A204.1 (cell line): ENCODE results near the gene PRDM11.

Experiments used
- FAIRE-seq: peaks from 2 replicates; lab custom pipeline; 2012; peaks lifted over from hg19 to GRCh38; lab: Jason Lieb, UNC

Gene PRDM11

DNA sequence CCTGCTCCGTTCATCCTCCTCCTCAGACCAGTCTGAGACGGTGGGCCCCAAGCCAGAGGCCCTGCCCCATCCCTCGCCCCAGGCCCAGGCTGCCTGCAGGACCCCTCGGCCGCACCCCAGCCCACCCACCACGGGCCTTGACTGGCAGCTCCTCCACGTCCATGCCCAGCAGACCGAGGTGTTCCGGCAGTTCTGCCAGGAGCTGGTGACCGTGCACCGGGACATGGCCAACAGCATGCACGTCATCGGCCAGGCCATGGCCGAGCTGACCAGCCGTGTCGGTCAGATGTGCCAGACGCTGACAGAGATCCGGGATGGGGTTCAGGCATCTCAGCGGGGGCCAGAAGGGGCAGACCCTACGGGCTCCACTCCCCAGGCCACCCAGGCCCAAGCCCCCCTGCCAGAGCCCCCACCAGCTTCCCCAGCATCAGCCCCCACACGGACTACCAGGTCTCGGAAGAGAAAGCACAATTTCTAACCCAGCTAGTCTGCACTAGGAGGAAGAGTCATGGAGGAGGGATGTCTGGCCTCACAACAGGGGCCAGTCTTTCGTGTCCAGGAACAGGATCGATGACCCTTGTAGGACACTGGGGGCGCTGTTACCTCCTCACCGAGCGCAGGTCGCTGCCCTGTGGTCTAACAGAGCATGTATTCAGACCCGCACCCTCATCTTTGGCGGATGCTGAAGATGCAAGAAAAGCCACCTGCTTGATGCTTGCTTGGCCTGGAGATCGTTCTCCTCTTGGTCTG, 66.3 kb downstream of the PRDM11 start:
- FAIRE-seq: no peak

DNA sequence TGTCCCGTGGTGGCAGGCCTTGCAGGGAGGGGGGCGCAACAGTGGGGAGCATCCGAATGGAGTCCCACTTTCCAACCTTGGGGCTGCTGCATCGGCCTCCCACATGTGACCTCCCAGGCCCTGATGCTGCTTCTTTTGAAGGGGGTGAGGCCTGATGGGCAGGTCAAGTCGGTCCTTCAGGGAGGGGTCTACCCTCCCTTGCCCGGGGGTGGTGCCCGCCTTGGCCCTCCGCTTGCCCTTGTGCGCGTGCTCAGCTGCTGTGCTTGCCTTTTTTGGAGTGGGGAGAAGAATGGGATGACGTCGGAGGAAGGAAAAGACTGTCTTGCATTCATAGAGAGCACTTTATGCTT, 66.9 kb downstream of the PRDM11 start:
- FAIRE-seq: no peak

DNA sequence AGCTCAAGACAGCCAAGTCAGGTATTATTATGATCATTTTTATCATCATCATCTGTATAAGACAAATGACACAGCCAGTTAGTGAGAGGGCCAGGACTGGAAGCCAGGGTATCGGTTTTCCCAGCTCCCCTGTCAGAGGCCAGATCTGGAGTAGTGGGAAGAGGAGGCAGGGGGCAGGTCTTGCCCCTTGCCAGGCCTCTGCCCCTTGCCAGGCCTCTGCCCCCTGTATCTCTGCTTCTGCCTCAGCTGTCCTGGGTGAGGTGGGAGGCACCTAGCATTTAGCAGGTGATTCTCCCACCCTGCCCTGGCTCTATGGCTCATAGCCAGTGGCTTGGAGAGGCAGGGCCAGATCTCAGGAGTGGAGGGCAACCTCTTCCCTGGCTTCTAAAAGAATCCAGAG, 67.3 kb downstream of the PRDM11 start:
- FAIRE-seq: no peak

DNA sequence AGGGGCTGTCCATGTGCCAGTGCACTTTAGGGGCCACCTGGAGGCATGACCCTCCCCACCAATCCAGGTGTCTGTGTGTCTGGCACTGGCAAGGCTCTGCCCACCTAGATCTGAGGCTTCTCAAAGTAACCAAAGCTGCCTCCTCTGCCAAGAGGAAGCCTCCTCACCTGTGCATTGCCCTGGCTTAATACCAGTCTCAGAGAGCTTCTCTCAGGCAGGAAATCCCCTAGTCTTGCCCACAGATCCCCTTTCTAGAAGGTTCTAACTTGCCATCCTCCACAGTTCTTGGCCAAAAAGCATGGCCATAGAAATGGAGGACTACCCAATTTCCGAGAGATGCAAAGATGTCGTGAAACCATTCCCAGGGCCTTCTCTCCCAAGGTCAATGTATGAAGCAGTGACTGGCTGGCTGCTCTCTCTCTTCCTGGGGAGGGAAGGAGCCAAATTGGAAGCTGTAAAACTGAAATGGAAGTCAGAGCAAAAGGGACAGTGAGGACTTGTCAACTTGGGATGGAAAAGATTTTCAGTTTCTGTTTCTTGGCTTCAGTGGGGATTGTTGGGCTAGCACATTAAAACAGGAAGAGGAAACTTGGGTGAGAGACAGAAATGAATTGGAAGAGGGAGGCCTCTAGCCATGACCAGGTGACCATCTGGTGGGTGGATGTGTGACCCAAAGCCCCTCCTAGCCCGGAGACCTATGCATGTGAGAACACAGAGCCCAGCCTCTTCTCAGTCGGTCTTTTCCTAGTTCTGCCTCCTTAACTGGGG, 68.8 kb downstream of the PRDM11 start:
- FAIRE-seq: no peak

DNA sequence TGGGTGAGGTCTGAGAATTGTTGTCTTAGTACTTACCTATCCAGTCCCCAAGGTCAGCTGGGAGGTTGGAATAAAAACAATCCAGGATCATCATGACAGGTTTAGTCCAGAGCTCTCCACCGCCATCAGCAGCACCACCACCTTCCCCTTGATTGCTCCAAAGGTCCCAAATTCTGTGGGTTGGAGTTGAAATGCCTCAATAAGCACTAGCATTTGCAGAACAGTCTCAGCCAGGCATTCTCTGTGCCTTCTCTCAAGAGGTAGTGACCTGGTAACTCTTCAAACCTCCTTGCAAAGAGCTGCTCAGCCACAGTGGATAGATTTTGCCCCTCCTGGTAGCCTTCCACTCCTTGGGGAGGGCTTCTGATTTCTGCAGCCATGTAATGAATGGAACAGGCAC, 69.6 kb downstream of the PRDM11 start:
- FAIRE-seq: no peak

DNA sequence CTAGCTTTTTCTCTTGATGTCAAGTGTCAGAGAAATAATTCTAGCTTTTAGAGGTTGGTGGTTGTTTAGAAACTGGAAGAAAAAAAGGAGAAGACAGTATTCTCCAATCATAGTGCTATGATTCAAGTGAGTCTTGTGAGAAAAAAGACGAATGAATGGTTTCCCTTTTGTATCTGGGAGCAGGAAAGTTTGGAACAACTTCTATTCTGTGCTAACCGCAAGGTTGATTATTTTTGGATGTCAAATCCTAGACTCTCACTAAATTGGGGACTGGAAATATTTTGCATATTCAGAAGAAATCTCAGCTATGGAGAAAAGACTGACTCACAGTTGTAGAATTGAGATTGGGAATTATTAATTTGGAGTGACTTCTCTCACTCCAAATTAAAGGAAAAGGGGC, 70.5 kb downstream of the PRDM11 start:
- FAIRE-seq: no peak

DNA sequence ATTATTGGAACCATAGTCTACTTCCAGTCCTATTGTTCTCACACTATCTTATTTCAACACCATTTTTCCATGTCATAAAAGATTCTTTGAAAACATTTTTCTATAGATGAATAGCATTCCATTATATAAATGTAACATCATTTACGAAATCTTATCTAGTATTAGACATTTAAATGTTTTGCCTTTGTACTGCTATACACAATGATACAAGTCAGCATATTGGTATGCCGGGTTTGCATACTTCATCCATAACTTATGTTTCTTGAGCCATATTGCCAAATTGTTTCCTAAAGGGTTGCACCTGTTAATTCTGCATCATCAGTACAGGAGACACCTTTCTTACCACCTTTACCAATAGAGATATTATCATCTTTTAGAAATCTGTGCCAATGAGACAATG, 71.6 kb downstream of the PRDM11 start:
- FAIRE-seq: no peak

GRCh38 chr11:45218705-45219104, 72.3 kb downstream of the PRDM11 start:
- FAIRE-seq: no peak

DNA sequence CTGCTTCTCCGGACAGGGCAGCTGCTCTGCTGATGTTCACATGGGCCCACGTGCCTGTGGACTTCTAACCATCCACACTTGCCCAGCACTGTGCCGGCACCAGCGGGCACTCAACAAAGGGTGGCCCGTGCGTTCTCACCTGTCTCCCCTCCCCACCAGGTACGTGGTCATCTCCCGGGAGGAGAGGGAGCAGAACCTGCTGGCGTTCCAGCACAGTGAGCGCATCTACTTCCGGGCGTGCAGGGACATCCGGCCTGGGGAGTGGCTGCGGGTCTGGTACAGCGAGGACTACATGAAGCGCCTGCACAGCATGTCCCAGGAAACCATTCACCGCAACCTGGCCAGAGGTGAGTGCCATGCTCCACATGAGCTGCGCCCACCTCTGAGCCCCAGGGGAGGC, 73.0 kb downstream of the PRDM11 start:
- FAIRE-seq: no peak

- no peak for FAIRE-seq
Measured at GRCh38 chr11:45223496-45223895, 77.1 kb downstream of the PRDM11 start.

DNA sequence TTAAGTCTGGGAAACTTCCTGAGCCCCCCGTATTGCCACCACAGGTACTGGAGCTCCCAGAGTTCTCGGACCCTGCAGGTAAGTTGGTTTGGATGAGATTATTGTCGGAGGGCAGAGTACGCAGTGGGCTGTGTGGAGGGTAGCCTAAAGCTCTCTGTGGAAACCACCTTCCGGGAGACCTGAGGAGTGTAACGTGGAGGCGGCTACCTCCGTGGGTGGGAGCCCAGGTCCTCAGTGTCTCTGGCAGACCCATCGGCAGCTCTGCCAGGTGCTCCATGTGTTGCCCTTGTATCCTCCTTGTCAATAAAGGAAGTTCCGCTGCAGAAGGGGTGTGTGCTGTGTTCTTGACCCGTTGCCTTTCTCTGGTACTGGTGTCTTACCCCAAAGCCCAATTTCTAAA, 78.3 kb downstream of the PRDM11 start:
- no peak for FAIRE-seq

DNA sequence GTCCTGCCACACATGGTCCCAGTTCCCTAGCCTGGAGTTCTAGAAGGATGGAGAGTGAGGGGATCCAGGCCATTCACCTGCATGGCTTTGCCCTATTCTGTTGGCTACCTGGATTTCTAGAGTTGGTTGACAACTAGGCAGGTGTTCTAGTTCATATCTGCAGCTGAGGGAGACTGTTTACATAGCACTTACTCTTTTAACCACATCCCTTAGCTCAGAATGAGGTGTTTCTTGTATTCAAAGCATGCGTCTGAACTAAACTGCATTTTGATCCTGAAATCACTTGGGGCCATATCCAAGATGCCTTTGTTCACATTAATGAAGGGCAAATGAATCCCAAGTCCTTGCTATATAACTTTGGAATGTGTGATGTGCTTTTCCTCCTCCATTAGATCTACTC, 78.8 kb downstream of the PRDM11 start:
- no peak for FAIRE-seq

GRCh38 chr11:45225961-45226871, 79.8 kb downstream of the PRDM11 start:
- FAIRE-seq: no peak

GRCh38 chr11:45226901-45227300, 80.5 kb downstream of the PRDM11 start:
- FAIRE-seq: no peak

- FAIRE-seq: no peak
Measured at GRCh38 chr11:45227836-45228235, 81.4 kb downstream of the PRDM11 start.

DNA sequence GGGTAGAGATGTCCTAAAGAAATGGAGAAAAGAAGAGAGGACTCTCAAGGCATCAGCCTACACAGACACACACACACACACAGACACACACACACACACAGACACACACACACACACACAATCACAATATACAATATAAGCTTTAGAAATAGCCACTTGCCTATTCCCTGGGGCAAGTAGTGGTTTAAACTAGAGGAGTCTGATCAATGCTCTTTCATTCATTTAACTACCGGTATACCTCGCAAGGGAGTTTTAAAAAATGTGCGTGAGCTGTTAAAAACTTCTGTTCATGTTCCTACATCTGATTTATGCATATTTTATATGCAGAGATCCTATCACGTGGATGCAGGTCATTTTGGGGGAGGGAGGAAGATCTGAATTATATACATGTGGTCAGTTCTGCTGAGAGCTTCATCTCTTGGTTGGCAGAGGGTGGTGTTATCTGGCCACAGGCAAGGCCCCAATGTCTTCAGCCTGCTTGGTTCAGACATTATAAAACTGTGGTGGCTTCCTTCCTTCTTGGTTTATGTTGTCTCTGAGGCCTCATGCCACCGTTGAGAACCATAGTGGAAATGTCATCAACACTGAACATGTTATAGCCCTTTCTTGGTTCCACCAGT, 83.1 kb downstream of the PRDM11 start:
- no peak for FAIRE-seq

GRCh38 chr11:45232341-45233080, 86.1 kb downstream of the PRDM11 start:
- no peak for FAIRE-seq

DNA sequence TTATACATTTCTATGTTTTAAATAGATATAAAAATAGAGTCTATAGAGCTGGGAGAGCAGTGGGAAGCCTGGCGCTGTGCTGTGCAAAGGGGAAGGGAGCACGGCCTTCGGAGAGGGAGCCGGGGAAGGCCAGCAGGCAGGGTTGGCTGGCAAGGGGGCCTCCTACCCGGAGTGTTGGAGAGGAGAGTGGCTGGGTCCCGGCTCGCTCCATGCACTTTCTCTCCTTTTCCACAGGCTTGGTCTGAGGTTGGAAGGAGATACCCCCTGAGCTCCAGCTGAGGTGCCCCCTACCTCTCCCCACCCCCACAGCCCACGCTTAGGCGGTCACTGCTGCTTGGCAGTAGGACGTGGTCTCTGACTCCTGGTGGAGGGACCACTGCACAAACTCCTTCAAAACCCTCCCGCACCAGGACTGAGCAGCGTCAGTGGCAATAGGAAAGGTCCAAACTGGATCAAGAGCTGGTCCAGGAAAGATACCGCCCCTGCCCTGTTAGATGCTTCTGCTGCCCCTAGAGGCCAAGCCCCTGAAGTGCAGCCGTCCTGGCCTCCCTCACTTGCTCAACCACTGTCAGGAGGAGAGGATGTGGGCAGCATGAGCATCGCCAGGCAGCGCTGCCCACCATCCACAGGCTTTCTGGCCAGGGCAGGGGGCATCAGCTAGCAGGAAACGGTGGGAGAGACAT, 86.8 kb downstream of the PRDM11 start:
- FAIRE-seq: no peak

GRCh38 chr11:45233804-45234170, 87.3 kb downstream of the PRDM11 start:
- no peak for FAIRE-seq

- no peak for FAIRE-seq
Measured at GRCh38 chr11:45234306-45235006, 88.0 kb downstream of the PRDM11 start.
